Endothelial cell of umbilical vein (primary cell): Measurements from ENCODE around the gene UBD. TPM values are rescaled to one million over a fixed set of nuclear protein-coding genes. Genes with fewer than 3 reads are reported as not detected.

ENCODE experiments used
- BruUV-seq: library from RNA; stranded (reverse); fragments of 400-500 nt; replicated peaks from 2 replicates; lab custom pipeline; 2021; lab: Mats Ljungman, UMichigan
- CTCF ChIA-PET: fragments of 300-600, 350-600 bp; sonication (Branson Sonifier 250); formaldehyde crosslinking; loops from one replicate; lab custom pipeline; 2021; ENCODE audit warnings: antibody characterized with exemption, inconsistent platforms; lab: Charles Lee
- POLR2A ChIA-PET: fragments of 300-600, 350-600 bp; sonication (Branson Sonifier 250); formaldehyde crosslinking; loops from one replicate; lab custom pipeline; 2021; ENCODE audit warnings: antibody characterized with exemption, inconsistent platforms; lab: Charles Lee
- DNase-seq: peaks from one replicate; pipeline ENCODE4 v3.0.0-alpha.2; 2011; ENCODE audit warnings: low read depth, low spot score
- FAIRE-seq: peaks from 2 replicates; lab custom pipeline; 2011; peaks lifted over from hg19 to GRCh38; lab: Jason Lieb, UNC
- H2AFZ ChIP-seq: 2 replicates; pipeline ENCODE4 v1.6.0; 2012; ENCODE audit warnings: low read depth, low read length, control low read depth, inconsistent platforms
- H3K27ac ChIP-seq: 2 replicates; pipeline ENCODE4 v1.5.1; 2011; ENCODE audit warnings: low read depth, mild to moderate bottlenecking, control low read depth, low read length, moderate library complexity; ENCODE audit not compliant: insufficient read depth
- H3K27me3 ChIP-seq, 2 experiments: 2 replicates each; pipeline versions ENCODE4 v1.6.0 to v1.6.1; 2011; ENCODE audit warnings: low read length in 2 of 2, mixed read lengths in 1 of 2; ENCODE audit not compliant: control insufficient read depth in 2 of 2, insufficient read depth in 2 of 2
- H3K36me3 ChIP-seq, 2 experiments: 2 replicates in 1 of 2; 3 replicates in 1 of 2; pipeline ENCODE4 v1.5.1; 2011; ENCODE audit warnings: low read length in 2 of 2, mild to moderate bottlenecking in 1 of 2, moderate library complexity in 1 of 2; ENCODE audit not compliant: control insufficient read depth in 2 of 2, insufficient read depth in 2 of 2; ENCODE audit errors: extremely low read depth in 1 of 2
- H3K4me1 ChIP-seq: 3 replicates; pipeline ENCODE4 v1.5.1; 2011; ENCODE audit warnings: mild to moderate bottlenecking, low read length; ENCODE audit not compliant: control insufficient read depth, insufficient read depth; ENCODE audit errors: extremely low read depth
- H3K4me2 ChIP-seq: 2 replicates; pipeline ENCODE4 v1.6.1; 2011; ENCODE audit warnings: low read length, control low read depth, mixed read lengths; ENCODE audit not compliant: insufficient read depth
- H3K4me3 ChIP-seq, 3 experiments: fragments of 200-600 bp in 1 of 3; sonication (generic), shearing (Covaris generic) in 1 of 3; replicated peaks in 1 of 3; 2 replicates each; pipeline ENCODE4 v1.5.1; 2011 to 2016; ENCODE audit warnings: control low read depth in 3 of 3, low read length in 3 of 3, mild to moderate bottlenecking in 2 of 3, inconsistent platforms in 1 of 3, low read depth in 1 of 3, moderate library complexity in 1 of 3; ENCODE audit not compliant: insufficient read depth in 1 of 3
- H3K79me2 ChIP-seq: 2 replicates; pipeline ENCODE4 v1.6.0; 2012; ENCODE audit warnings: low read length, inconsistent platforms; ENCODE audit not compliant: control insufficient read depth, insufficient read depth
- H3K9ac ChIP-seq: replicated peaks from 2 replicates; pipeline ENCODE3; 2011; ENCODE audit warnings: low read length, control low read depth; ENCODE audit not compliant: insufficient read depth; ENCODE audit errors: extremely low read depth
- H3K9me1 ChIP-seq: replicated peaks from 3 replicates; pipeline ENCODE4 v1.6.0; 2011; ENCODE audit warnings: mild to moderate bottlenecking, low read length; ENCODE audit not compliant: control insufficient read depth, insufficient read depth; ENCODE audit errors: extremely low read depth
- H3K9me3 ChIP-seq: replicated peaks from 2 replicates; pipeline ENCODE4 v1.5.1; 2012; ENCODE audit warnings: low read length, inconsistent platforms; ENCODE audit not compliant: control insufficient read depth, insufficient read depth
- H4K20me1 ChIP-seq: replicated peaks from 2 replicates; pipeline ENCODE3; 2011; ENCODE audit warnings: mild to moderate bottlenecking, low read length; ENCODE audit not compliant: control insufficient read depth, insufficient read depth; ENCODE audit errors: extremely low read depth
- EZH2 ChIP-seq: IDR thresholded peaks from 2 replicates; pipeline ENCODE4 v1.6.1; 2012; ENCODE audit warnings: borderline replicate concordance, low read depth, mild to moderate bottlenecking, moderate library complexity, low read length, inconsistent platforms; ENCODE audit not compliant: severe bottlenecking
- FOS ChIP-seq: IDR thresholded peaks from 2 replicates; pipeline ENCODE4 v1.6.1; 2011; ENCODE audit warnings: mild to moderate bottlenecking, low read length, moderate library complexity, borderline replicate concordance; ENCODE audit not compliant: insufficient read depth
- GATA2 ChIP-seq: IDR thresholded peaks from 2 replicates; pipeline ENCODE4 v1.7.0; 2011; ENCODE audit warnings: low read depth, mild to moderate bottlenecking, moderate library complexity, mixed read lengths, low read length; ENCODE audit not compliant: insufficient read length, insufficient read depth
- JUN ChIP-seq: IDR thresholded peaks from 2 replicates; pipeline ENCODE4 v1.6.1; 2011; ENCODE audit warnings: borderline replicate concordance, low read depth; ENCODE audit not compliant: insufficient read length, insufficient read depth
- MAX ChIP-seq: IDR thresholded peaks from 2 replicates; pipeline ENCODE4 v1.6.1; 2011; ENCODE audit not compliant: insufficient read depth, insufficient read length
- MYC ChIP-seq: IDR thresholded peaks from one replicate; pipeline ENCODE4 v1.6.1; 2011; ENCODE audit warnings: mild to moderate bottlenecking, low read depth, low read length
- POLR2A ChIP-seq: IDR thresholded peaks from 2 replicates; pipeline ENCODE4 v1.6.1; 2012; ENCODE audit warnings: low read depth, mild to moderate bottlenecking, control low read depth, low read length
- POLR2AphosphoS5 ChIP-seq: IDR thresholded peaks from 2 replicates; pipeline ENCODE4 v1.6.1; 2012; ENCODE audit warnings: low read depth, mild to moderate bottlenecking, control low read depth, low read length, moderate library complexity; ENCODE audit not compliant: insufficient read depth
- dilution Hi-C: fragments of 300-500 bp; cut with MboI; formaldehyde crosslinking; loops from one replicate; pipeline ENCODE4 v1.15.0; 2019; ENCODE audit warnings: low sequenced_read_pairs; ENCODE audit not compliant: extremely low pct_ligation_motif_present
- intact Hi-C: fragments of 100-400 bp; cut with micrococcal nuclease; formaldehyde crosslinking; loops from one replicate; pipeline ENCODE4 v1.10.0; 2022
- polyA plus RNA-seq, 4 experiments: library from polyadenylated mRNA; depleted of rRNA in 3 of 4; stranded (reverse) in 3 of 4; unstranded in 1 of 4; fragments of >200 nt; gene quantifications; 2 replicates each; pipeline versions ENCODE4 v1.2.1 to v1.2.3, GENCODE V29; 2011 to 2012; ENCODE audit warnings: missing spikeins in 1 of 4
- total RNA-seq: library from RNA; stranded (reverse); gene quantifications from 2 replicates; pipeline ENCODE4 v1.2.3, GENCODE V29; 2021
- TF ChIP-seq, protein P1 (sequence below), 2 donors: IDR thresholded peaks; 1 replicate in 1 of 2; 2 replicates in 1 of 2; pipeline ENCODE4 v1.5.1; 2011; ENCODE audit warnings: low read length in 2 of 2, mild to moderate bottlenecking in 2 of 2, moderate library complexity in 2 of 2, control low read depth in 1 of 2, inconsistent platforms in 1 of 2, low read depth in 1 of 2; ENCODE audit not compliant: insufficient read depth in 1 of 2; ENCODE audit errors: extremely low read depth in 1 of 2

The UBD gene
- total and polyA plus RNA-seq, 2 donors (not counting 3 experiments of a cell fraction or from before 2014, with no cell fraction given): 0.10 to 0.31 TPM

- DNase-seq: no peak
- H3K27me3 ChIP-seq: no peaks in the 10 kb centered on the region
- no peak for FAIRE-seq
- intact Hi-C loops: loop anchor here (5.0 kb wide), 1 partner anchor 766 kb away; no protein-coding TSS in a partner anchor
- H3K9me1 ChIP-seq: no peaks in the 10 kb centered on the region
- H3K36me3 ChIP-seq: no peaks in the 10 kb centered on the region
- H2AFZ ChIP-seq: no peak overlapping the region
- no peaks in the 10 kb centered on the region for H3K4me1 ChIP-seq
- no peaks in the 10 kb centered on the region for H3K79me2 ChIP-seq
- dilution Hi-C loops: no loop called here
- ChIA-PET CTCF (no interaction called here), POLR2A (no interaction called here)
- H3K4me2 ChIP-seq: no peak overlapping the region
- H4K20me1 ChIP-seq: no peaks in the 10 kb centered on the region
- no peak overlapping the region for H3K4me3 ChIP-seq
- no TSS peak for BruUV-seq
- H3K9me3 ChIP-seq: no peaks in the 10 kb centered on the region
- TF ChIP-seq POLR2AphosphoS5 (no peak), MAX (no peak), FOS (no peak), POLR2A (no peak), GATA2 (no peak), JUN (no peak), EZH2 (no peak), MYC (no peak)
- TF ChIP-seq, protein P1, sequence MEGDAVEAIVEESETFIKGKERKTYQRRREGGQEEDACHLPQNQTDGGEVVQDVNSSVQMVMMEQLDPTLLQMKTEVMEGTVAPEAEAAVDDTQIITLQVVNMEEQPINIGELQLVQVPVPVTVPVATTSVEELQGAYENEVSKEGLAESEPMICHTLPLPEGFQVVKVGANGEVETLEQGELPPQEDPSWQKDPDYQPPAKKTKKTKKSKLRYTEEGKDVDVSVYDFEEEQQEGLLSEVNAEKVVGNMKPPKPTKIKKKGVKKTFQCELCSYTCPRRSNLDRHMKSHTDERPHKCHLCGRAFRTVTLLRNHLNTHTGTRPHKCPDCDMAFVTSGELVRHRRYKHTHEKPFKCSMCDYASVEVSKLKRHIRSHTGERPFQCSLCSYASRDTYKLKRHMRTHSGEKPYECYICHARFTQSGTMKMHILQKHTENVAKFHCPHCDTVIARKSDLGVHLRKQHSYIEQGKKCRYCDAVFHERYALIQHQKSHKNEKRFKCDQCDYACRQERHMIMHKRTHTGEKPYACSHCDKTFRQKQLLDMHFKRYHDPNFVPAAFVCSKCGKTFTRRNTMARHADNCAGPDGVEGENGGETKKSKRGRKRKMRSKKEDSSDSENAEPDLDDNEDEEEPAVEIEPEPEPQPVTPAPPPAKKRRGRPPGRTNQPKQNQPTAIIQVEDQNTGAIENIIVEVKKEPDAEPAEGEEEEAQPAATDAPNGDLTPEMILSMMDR (IDR thresholded peaks at IDR 0.05; ENCODE audit: extremely low read depth in 1 of 2, insufficient read depth in 1 of 2, low read depth in 1 of 2, low read length in 2 of 2): no peak
- H3K27ac ChIP-seq: no peak overlapping the region
- H3K9ac ChIP-seq: no peak overlapping the region
These were observed 31.1 kb downstream of the UBD start for GRCh38 chr6:29528300-29528931.
